Measurements from ENCODE around the gene CTIF.

The CTIF gene

GRCh38 chr18:48888773-48889080, 349.9 kb downstream of the CTIF start:
- DNase-seq (ENCODE audit: low spot score) = no peak

GRCh38 chr18:48889115-48889941, 350.5 kb downstream of the CTIF start:
- no peak for DNase-seq (ENCODE audit: low spot score)

GRCh38 chr18:48889981-48890762, 351.3 kb downstream of the CTIF start:
- no peak for DNase-seq (ENCODE audit: low spot score)

GRCh38 chr18:48891721-48892120, 352.9 kb downstream of the CTIF start:
- no peak for DNase-seq (ENCODE audit: low spot score)

- no peak for DNase-seq (ENCODE audit: low spot score)
Measured at GRCh38 chr18:48892146-48892855, 353.5 kb downstream of the CTIF start.

GRCh38 chr18:48893061-48893607, 354.3 kb downstream of the CTIF start:
- DNase-seq (ENCODE audit: low spot score) = no peak

- no peak for DNase-seq (ENCODE audit: low spot score)
Measured at GRCh38 chr18:48893608-48894600, 355.1 kb downstream of the CTIF start.

- no peak for DNase-seq (ENCODE audit: low spot score)
Measured at GRCh38 chr18:48894799-48895346, 356.0 kb downstream of the CTIF start.

- no peak for DNase-seq (ENCODE audit: low spot score)
Measured at GRCh38 chr18:48896326-48896874, 357.6 kb downstream of the CTIF start.

GRCh38 chr18:48896875-48897511, 358.2 kb downstream of the CTIF start:
- no peak for DNase-seq (ENCODE audit: low spot score)

GRCh38 chr18:48897531-48897930, 358.7 kb downstream of the CTIF start:
- DNase-seq (ENCODE audit: low spot score) = no peak

GRCh38 chr18:48898521-48898920, 359.7 kb downstream of the CTIF start:
- DNase-seq (ENCODE audit: low spot score) = no peak

GRCh38 chr18:48899558-48900174, 360.8 kb downstream of the CTIF start:
- no peak for DNase-seq (ENCODE audit: low spot score)

- DNase-seq (ENCODE audit: low spot score) = no peak
Measured at GRCh38 chr18:48900469-48900868, 361.6 kb downstream of the CTIF start.

GRCh38 chr18:48901145-48902022, 362.6 kb downstream of the CTIF start:
- DNase-seq (ENCODE audit: low spot score) = no peak

- no peak for DNase-seq (ENCODE audit: low spot score)
Measured at GRCh38 chr18:48902023-48902855, 363.4 kb downstream of the CTIF start.

- no peak for DNase-seq (ENCODE audit: low spot score)
Measured at GRCh38 chr18:48902856-48903601, 364.2 kb downstream of the CTIF start.

Measured in D341Med (cell line).